C4-2B (cell line): ENCODE results near the gene TNRC6B.

ENCODE experiments used
- H3K27ac ChIP-seq: fragments of 450-650 bp; 2 replicates; pipeline ENCODE4 v1.5.1; 2017
- CTCF ChIP-seq: fragments of 450-650 bp; conservative IDR thresholded peaks from 2 replicates; pipeline ENCODE4 v1.5.1; 2017; ENCODE audit warnings: mild to moderate bottlenecking
- ZFX ChIP-seq: fragments of 450-650 bp; IDR thresholded peaks from 2 replicates; pipeline ENCODE4 v1.6.1; 2017

Gene TNRC6B

DNA sequence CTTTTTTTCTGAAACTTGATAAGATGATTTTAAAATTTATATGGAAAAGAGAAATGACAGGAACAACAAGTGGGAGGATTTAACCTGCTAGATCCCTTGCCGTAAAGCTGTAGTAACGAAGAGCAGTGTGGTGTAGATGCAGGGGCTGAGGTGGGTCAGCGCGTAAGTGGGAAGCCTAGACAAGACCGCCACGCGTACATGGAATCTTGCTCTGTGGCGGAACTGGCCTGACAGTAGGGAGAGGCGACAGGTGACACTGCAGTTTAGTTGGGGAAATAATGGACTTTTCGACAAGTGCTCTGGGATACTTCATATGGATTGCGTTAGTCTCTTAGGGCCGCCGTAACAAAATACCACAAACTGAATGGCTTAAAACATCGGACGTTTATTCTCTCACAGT is 28.8 kb downstream of the TNRC6B start:
- H3K27ac ChIP-seq, result no peak overlapping the region
- TF ChIP-seq CTCF, result no peak
- no peak for TF ChIP-seq ZFX

DNA sequence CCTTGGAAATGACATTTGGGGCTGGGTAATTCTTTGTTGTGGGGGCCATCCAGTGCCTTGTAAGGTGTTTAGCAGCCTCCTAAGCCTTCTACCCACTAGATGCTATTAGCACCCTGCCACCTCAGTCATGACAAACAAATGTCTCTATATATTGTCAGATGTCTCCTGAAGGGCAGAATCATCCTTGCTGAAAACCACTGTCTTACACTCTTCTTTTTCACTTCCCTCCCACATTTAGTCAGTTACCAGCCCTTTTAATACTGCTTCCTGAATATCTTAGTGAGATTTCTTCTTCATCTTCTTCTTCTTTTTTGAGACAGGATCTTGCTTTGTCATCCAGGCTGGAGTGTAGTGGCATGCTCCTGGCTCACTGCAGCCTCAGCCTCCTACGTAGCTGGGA is 33.1 kb downstream of the TNRC6B start:
- TF ChIP-seq CTCF (no peak), ZFX (no peak)
- H3K27ac ChIP-seq, result no peak overlapping the region

- no peak for TF ChIP-seq ZFX
- no peak for TF ChIP-seq CTCF
- no peak overlapping the region for H3K27ac ChIP-seq
Observed at GRCh38 chr22:40211476-40212054, 33.8 kb downstream of the TNRC6B start.

- no peak overlapping the region for H3K27ac ChIP-seq
- no peak for TF ChIP-seq CTCF
- no peak for TF ChIP-seq ZFX
Observed at GRCh38 chr22:40212121-40212520, 34.4 kb downstream of the TNRC6B start.

GRCh38 chr22:40213478-40213877 is 35.8 kb downstream of the TNRC6B start:
- no peak overlapping the region for H3K27ac ChIP-seq
- TF ChIP-seq ZFX (no peak), CTCF (no peak)

GRCh38 chr22:40215266-40215665 is 37.5 kb downstream of the TNRC6B start:
- TF ChIP-seq CTCF (no peak), ZFX (no peak)
- H3K27ac ChIP-seq, result peak overlapping the region; percentile 8; the same call in 1 of the 2 replicates

DNA sequence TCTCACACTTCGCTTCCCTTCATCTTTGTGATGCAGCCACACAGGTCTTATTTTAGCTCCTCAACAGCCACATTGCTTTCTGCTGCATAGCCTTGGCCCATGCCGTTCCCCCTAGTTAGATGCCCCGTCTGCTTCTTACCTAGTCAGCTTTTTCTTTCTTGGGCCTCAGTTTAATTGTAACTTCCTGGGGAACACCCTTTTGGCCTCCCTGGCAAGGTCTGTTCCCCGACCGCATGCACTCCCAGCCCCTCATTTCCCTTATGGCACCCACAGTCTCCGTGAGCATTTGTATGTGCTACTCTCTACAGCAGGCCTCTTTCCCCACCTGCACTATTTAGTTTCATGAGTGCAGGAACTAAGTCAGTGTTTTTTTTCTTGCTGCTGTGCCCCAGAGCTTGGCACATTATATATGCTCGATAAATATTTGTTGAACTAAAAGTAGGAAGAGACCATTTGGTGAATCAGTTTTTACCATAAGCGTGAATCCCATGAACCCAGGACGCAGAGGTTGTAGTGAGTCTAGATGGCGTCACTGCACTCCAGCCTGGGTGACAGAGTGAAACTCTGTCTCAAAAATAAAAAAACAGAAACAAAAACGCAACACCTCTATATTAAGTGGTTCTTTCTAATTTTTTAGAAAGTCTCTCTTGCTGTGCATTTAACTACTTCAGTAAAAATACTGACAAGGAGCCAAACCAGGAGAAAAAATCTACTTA is 38.5 kb downstream of the TNRC6B start:
- no peak overlapping the region for H3K27ac ChIP-seq
- no peak for TF ChIP-seq ZFX
- TF ChIP-seq CTCF, result no peak
